NB4 (cell line): ENCODE results near the gene KSR1.
A peak's percentile ranks its signal among the peaks of the same experiment; 100 is the strongest.

Experiments used
- DNase-seq: peaks from one replicate; pipeline ENCODE4 v3.0.0; 2010; ENCODE audit warnings: low read depth
- H3K4me3 ChIP-seq: one replicate; pipeline ENCODE4 v1.5.1; 2011; ENCODE audit warnings: mild to moderate bottlenecking, low read depth, low read length, moderate library complexity
- MYC ChIP-seq: IDR thresholded peaks from 2 replicates; pipeline ENCODE4 v1.6.1; 2011; ENCODE audit warnings: low read depth, low read length
- POLR2A ChIP-seq: IDR thresholded peaks from 2 replicates; pipeline ENCODE4 v1.6.1; 2011; ENCODE audit warnings: mild to moderate bottlenecking; ENCODE audit not compliant: insufficient read length; ENCODE audit errors: extremely low read depth
- TF ChIP-seq, protein P1 (sequence below): IDR thresholded peaks from 2 replicates; pipeline ENCODE4 v1.6.1; 2011; ENCODE audit warnings: low read depth, low read length
- TF ChIP-seq, protein P2 (sequence below): IDR thresholded peaks from one replicate; pipeline ENCODE4 v1.5.1; 2012; ENCODE audit warnings: low read depth, low read length

KSR1 gene

DNA sequence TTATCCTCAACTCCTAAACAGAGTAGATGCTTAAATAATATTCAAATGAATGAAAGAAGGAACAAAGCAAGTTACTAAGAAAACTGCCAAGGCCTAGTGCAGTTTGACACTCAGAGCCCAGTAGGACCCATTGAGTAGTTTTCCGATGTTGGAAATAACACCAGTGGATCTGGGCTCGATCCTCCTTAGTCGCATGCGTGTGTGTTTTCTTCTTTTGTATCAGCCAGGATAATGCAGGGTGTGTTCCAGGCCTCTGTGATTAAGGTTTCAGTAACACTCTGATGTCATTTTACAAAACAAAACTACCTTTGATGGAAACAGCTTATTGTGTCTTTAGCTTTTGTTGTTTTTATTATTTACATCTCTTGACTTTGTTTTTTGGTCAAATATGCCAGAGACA, 24.5 kb downstream of the KSR1 start:
- TF ChIP-seq MYC (no peak), POLR2A (no peak)
- TF ChIP-seq, protein P1, sequence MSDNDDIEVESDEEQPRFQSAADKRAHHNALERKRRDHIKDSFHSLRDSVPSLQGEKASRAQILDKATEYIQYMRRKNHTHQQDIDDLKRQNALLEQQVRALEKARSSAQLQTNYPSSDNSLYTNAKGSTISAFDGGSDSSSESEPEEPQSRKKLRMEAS: no peak
- TF ChIP-seq, protein P2, sequence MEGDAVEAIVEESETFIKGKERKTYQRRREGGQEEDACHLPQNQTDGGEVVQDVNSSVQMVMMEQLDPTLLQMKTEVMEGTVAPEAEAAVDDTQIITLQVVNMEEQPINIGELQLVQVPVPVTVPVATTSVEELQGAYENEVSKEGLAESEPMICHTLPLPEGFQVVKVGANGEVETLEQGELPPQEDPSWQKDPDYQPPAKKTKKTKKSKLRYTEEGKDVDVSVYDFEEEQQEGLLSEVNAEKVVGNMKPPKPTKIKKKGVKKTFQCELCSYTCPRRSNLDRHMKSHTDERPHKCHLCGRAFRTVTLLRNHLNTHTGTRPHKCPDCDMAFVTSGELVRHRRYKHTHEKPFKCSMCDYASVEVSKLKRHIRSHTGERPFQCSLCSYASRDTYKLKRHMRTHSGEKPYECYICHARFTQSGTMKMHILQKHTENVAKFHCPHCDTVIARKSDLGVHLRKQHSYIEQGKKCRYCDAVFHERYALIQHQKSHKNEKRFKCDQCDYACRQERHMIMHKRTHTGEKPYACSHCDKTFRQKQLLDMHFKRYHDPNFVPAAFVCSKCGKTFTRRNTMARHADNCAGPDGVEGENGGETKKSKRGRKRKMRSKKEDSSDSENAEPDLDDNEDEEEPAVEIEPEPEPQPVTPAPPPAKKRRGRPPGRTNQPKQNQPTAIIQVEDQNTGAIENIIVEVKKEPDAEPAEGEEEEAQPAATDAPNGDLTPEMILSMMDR: no peak
- DNase-seq: no peak
- no peak overlapping the region for H3K4me3 ChIP-seq

DNA sequence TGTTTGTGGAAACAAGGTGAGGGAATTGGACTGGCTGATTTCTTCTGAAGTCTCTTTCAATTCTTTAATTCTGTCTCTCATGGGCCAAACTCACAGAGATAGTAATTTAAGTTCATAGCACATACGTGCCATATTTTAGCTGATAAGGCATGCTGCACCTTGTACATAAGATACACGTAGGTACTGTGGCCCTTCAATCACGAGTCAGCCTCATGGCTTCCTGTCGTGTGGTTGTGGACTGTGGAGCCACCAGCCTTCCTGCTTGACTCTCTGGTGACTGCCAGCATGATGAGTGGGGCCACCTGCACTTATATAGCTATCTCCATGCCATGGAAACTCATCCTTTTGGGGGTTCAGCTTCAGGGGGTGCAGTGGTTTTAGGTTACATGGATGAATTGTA, 25.1 kb downstream of the KSR1 start:
- TF ChIP-seq, protein P1: no peak
- TF ChIP-seq POLR2A (no peak), MYC (no peak)
- TF ChIP-seq, protein P2: no peak
- peak; percentile 33 for DNase-seq
- H3K4me3 ChIP-seq: no peak overlapping the region

DNA sequence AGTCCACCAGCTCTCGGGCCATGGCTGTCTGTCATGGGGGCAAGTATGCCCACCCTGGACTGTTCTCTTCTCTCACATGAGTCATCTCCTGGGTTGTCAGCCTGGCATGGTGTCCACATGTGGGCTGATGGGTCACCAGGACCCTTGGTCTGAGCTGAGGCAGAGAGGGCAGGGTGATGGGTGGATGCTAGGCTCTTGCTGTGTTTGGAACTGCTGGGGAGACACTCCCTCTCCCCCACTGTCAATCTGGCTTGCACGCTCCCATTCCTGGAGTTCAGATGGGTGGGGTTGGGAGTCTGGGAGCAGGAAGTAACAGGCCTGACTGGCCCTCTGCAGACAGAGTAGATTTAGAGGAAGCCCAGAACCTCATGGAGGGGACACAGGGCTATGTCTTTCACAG, 28.9 kb downstream of the KSR1 start:
- no peak for DNase-seq
- TF ChIP-seq MYC (no peak), POLR2A (no peak)
- TF ChIP-seq, protein P1: no peak
- TF ChIP-seq, protein P2: no peak
- no peak overlapping the region for H3K4me3 ChIP-seq

DNA sequence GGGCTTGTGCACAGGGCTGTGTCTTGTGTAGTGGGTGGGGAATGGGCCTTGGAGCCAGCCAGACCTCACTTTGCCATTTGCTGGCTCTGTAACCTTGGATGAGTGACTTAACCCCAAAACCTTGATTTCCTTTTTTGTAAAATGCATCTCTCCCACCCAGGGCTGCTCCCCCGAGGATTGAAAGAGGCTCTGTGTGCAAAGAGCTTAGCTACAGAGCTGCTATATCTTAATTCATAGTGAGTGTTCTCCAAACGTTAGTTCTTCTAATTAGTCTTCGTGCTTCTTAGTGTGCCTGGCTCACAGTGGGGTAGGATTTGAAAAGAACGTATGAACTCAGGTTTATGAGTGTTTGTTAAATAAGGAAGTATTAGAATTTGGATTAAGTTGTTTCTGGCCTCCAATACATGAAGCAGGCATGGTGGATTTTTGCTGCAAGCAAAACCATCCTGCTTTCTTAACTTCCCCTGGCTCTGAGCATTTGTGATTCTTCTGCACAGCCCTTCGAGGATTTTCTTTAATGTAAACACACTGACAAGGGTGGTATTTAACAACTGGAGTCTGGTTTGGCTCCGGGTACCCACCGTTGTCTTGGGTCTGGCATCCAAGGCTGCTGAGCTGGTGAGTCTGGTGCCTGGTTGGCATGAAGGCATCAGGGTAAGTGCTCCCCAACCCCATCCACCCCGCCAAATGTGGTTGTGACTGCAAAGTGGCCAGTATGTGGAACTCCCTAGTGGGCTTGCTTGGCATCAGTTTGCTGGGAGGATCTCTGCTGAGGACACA, 29.7 kb downstream of the KSR1 start:
- TF ChIP-seq MYC (no peak), POLR2A (no peak)
- TF ChIP-seq, protein P2: no peak
- TF ChIP-seq, protein P1: no peak
- H3K4me3 ChIP-seq: no peak overlapping the region
- DNase-seq: peak; percentile 50

DNA sequence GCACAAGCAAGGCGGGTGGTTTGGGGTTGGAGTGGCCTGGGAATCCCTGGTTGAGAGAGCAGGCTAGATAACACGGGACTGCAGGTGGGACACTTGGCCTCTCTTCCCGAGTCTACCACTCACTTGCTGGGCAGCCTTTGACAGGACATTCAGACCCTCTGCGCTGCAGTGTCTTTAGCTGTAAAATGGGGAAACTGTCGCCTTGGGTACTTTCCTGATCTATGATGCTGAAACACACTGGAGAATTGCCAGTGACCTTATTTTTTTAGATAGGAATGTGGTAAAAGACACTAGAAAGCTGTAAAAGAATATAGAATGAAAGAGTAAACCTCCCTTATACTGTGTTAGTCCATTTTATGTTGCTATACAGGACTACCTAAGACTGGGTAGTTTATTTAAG, 30.5 kb downstream of the KSR1 start:
- TF ChIP-seq POLR2A (no peak), MYC (no peak)
- TF ChIP-seq, protein P2: no peak
- TF ChIP-seq, protein P1: no peak
- no peak overlapping the region for H3K4me3 ChIP-seq
- no peak for DNase-seq
